GM23248 (cell line): Measurements from ENCODE around the gene ZEB2. TPM values are rescaled to one million over a fixed set of nuclear protein-coding genes. Genes with fewer than 3 reads are reported as not detected.

Experiments
- DNase-seq: peaks from one replicate; pipeline ENCODE4 v3.0.0-alpha.2; 2015
- H2AFZ ChIP-seq: fragments of 200-600 bp; sonication (generic); 2 replicates; pipeline ENCODE4 v1.6.1; 2016; ENCODE audit warnings: antibody characterized with exemption
- H3F3A ChIP-seq: fragments of 200-600 bp; sonication (generic); 2 replicates; pipeline ENCODE4 v1.6.1; 2016; ENCODE audit warnings: mild to moderate bottlenecking, antibody characterized with exemption, mixed run types; ENCODE audit not compliant: insufficient read depth
- H3K27ac ChIP-seq: fragments of 200-600 bp; sonication (generic); 2 replicates; pipeline ENCODE4 v1.5.1; 2016; ENCODE audit warnings: mild to moderate bottlenecking
- H3K27me3 ChIP-seq: fragments of 200-600 bp; sonication (generic); replicated peaks from 2 replicates; pipeline ENCODE4 v1.6.1; 2016; ENCODE audit warnings: mild to moderate bottlenecking; ENCODE audit not compliant: insufficient read depth
- H3K36me3 ChIP-seq: fragments of 200-600 bp; sonication (generic); 2 replicates; pipeline ENCODE4 v1.6.1; 2016; ENCODE audit warnings: low read depth, mild to moderate bottlenecking
- H3K4me1 ChIP-seq: fragments of 200-600 bp; sonication (generic); 2 replicates; pipeline ENCODE4 v1.6.1; 2016; ENCODE audit warnings: mild to moderate bottlenecking; ENCODE audit not compliant: insufficient read depth
- H3K4me2 ChIP-seq: fragments of 200-600 bp; sonication (generic); one replicate; pipeline ENCODE4 v1.6.1; 2016; ENCODE audit warnings: mild to moderate bottlenecking; ENCODE audit not compliant: unreplicated experiment
- H3K4me3 ChIP-seq: fragments of 200-600 bp; sonication (generic); 2 replicates; pipeline ENCODE4 v1.5.1; 2016; ENCODE audit warnings: mild to moderate bottlenecking
- H3K79me2 ChIP-seq: fragments of 200-600 bp; sonication (generic); 2 replicates; pipeline ENCODE4 v1.6.1; 2016; ENCODE audit warnings: mild to moderate bottlenecking; ENCODE audit not compliant: insufficient read depth
- H3K9ac ChIP-seq: fragments of 200-600 bp; sonication (generic); 2 replicates; pipeline ENCODE4 v1.6.1; 2016; ENCODE audit warnings: mild to moderate bottlenecking
- H3K9me2 ChIP-seq: fragments of 200-600 bp; sonication (generic); 2 replicates; pipeline ENCODE4 v1.6.1; 2016; ENCODE audit warnings: mixed run types, mild to moderate bottlenecking, moderate library complexity; ENCODE audit not compliant: insufficient read depth
- H3K9me3 ChIP-seq: fragments of 200-600 bp; sonication (generic); one replicate; pipeline ENCODE4 v1.6.1; 2017; ENCODE audit warnings: low read depth
- H4K20me1 ChIP-seq: fragments of 200-600 bp; sonication (generic); 2 replicates; pipeline ENCODE4 v1.6.0; 2016; ENCODE audit not compliant: insufficient read depth
- EZH2 ChIP-seq: fragments of 200-600 bp; sonication (generic); IDR thresholded peaks from 2 replicates; pipeline ENCODE4 v1.6.1; 2018; ENCODE audit warnings: antibody characterized with exemption, mild to moderate bottlenecking; ENCODE audit not compliant: insufficient read depth, poor library complexity, severe bottlenecking
- EZH2phosphoT487 ChIP-seq: fragments of 200-600 bp; sonication (generic); IDR thresholded peaks from 2 replicates; pipeline ENCODE4 v1.6.1; 2018; ENCODE audit warnings: antibody characterized with exemption, moderate library complexity, mild to moderate bottlenecking, low read depth; ENCODE audit not compliant: insufficient read depth
- WGBS, 2 experiments: methylation state at CpG; one replicate each; pipeline ENCODE4 v1.1.6; 2015 to 2017; ENCODE audit warnings: low lambda C conversion rate in 2 of 2, low coverage in 1 of 2; ENCODE audit errors: missing lambda C conversion rate in 2 of 2; 5-methylcytosine and 5-hydroxymethylcytosine counted together
- in situ Hi-C: fragments of 300-500 bp; cut with MboI; formaldehyde crosslinking; loops from 2 replicates; pipeline ENCODE4 v1.15.0; 2020
- polyA plus RNA-seq: library from polyadenylated mRNA; unstranded; fragments of >200 nt; fragmentation: Nextera tagmentation; extraction: Ambion mirVana; gene quantifications from 2 replicates; pipeline ENCODE4 v1.2.1, GENCODE V29; 2016
- total RNA-seq: library from RNA; depleted of rRNA; stranded (reverse); fragments of >200 nt; shearing (Covaris generic); gene quantifications from 2 replicates; pipeline ENCODE4 v1.2.3, GENCODE V29; 2014

ZEB2 gene
- total and polyA plus RNA-seq, 2 experiments from 2014 or later: 26.2 to 46.8 TPM

GRCh38 chr2:144481109-144481508 lies 38.8 kb downstream of the ZEB2 start:
- Histone ChIP-seq H3K9me3 (no peaks in the 10 kb centered on the region), H3K9me2 (no peaks in the 10 kb centered on the region), H2AFZ (no peak overlapping the region), H3K4me2 (peak overlapping the region; percentile 10), H3K27ac (peak overlapping the region; percentile 45), H4K20me1 (no peaks in the 10 kb centered on the region), H3K4me1 (peaks cover 58% of the 10 kb centered on the region), H3K4me3 (no peak overlapping the region), H3F3A (peaks cover 27% of the 10 kb centered on the region), H3K36me3 (no peaks in the 10 kb centered on the region; the same call in 1 of the 2 replicates), H3K9ac (no peak overlapping the region), H3K27me3 (no peaks in the 10 kb centered on the region), H3K79me2 (peaks cover 85% of the 10 kb centered on the region)
- no peak for DNase-seq
- 55 to 57% methylated on average over 6 of the region's 6 CpGs for WGBS, 2 experiments
- TF ChIP-seq EZH2 (no peak), EZH2phosphoT487 (no peak)
- in situ Hi-C loops: no loop called here

- H3K9ac ChIP-seq: no peak overlapping the region
- H3K27me3 ChIP-seq: no peaks in the 10 kb centered on the region
- H3K9me2 ChIP-seq: no peaks in the 10 kb centered on the region
- no peaks in the 10 kb centered on the region for H3K9me3 ChIP-seq
- H3K4me3 ChIP-seq: no peak overlapping the region
- H4K20me1 ChIP-seq: no peaks in the 10 kb centered on the region
- no peaks in the 10 kb centered on the region for H3K36me3 ChIP-seq
- in situ Hi-C loops: no loop called here
- 90 to 100% methylated on average over 1 of the region's 1 CpG for WGBS, 2 experiments
- peaks cover 64% of the 10 kb centered on the region for H3K4me1 ChIP-seq
- peaks cover 27% of the 10 kb centered on the region for H3F3A ChIP-seq
- H2AFZ ChIP-seq: no peak overlapping the region
- H3K27ac ChIP-seq: peak overlapping the region; percentile 45
- H3K79me2 ChIP-seq: peaks cover 85% of the 10 kb centered on the region
- DNase-seq: peak; percentile 69
- TF ChIP-seq EZH2phosphoT487 (no peak), EZH2 (no peak)
- peak overlapping the region; percentile 10 for H3K4me2 ChIP-seq
These were observed 39.6 kb downstream of the ZEB2 start for GRCh38 chr2:144480285-144480684.

- H3K79me2 ChIP-seq: peaks cover 85% of the 10 kb centered on the region
These were observed 40.3 kb downstream of the ZEB2 start for GRCh38 chr2:144479659-144480058.

GRCh38 chr2:144479138-144479537 lies 40.8 kb downstream of the ZEB2 start:
- H3K4me2 ChIP-seq: peak overlapping the region; percentile 63
- DNase-seq: peak; percentile 72
- no peaks in the 10 kb centered on the region for H3K9me3 ChIP-seq
- peaks cover 27% of the 10 kb centered on the region for H3F3A ChIP-seq
- peaks cover 64% of the 10 kb centered on the region for H3K4me1 ChIP-seq
- 29 to 32% methylated on average over 4 of the region's 4 CpGs for WGBS, 2 experiments
- H3K4me3 ChIP-seq: peak overlapping the region; percentile 30
- H3K36me3 ChIP-seq: no peaks in the 10 kb centered on the region
- H2AFZ ChIP-seq: no peak overlapping the region
- no peaks in the 10 kb centered on the region for H3K27me3 ChIP-seq
- H3K9me2 ChIP-seq: no peaks in the 10 kb centered on the region
- peak overlapping the region; percentile 41 for H3K27ac ChIP-seq
- no peak for TF ChIP-seq EZH2
- no peak for TF ChIP-seq EZH2phosphoT487
- H4K20me1 ChIP-seq: no peaks in the 10 kb centered on the region
- in situ Hi-C loops: no loop called here
- H3K9ac ChIP-seq: no peak overlapping the region
- H3K79me2 ChIP-seq: peaks cover 85% of the 10 kb centered on the region

More at GRCh38 chr2:144479659-144480058, 40.3 kb downstream of the ZEB2 start:
- Histone ChIP-seq H3K27ac (peak overlapping the region; percentile 45), H3K9me2 (no peaks in the 10 kb centered on the region), H4K20me1 (no peaks in the 10 kb centered on the region), H3K4me3 (no peak overlapping the region), H3K4me1 (peaks cover 64% of the 10 kb centered on the region), H3K9ac (no peak overlapping the region), H3K27me3 (no peaks in the 10 kb centered on the region), H3K36me3 (no peaks in the 10 kb centered on the region), H3K4me2 (no peak overlapping the region), H3K9me3 (no peaks in the 10 kb centered on the region), H2AFZ (no peak overlapping the region), H3F3A (peaks cover 27% of the 10 kb centered on the region)
- in situ Hi-C loops: no loop called here
- 34 to 45% methylated on average over 7 to 8 of the region's 8 CpGs for WGBS, 2 experiments
- TF ChIP-seq EZH2phosphoT487 (no peak), EZH2 (no peak)
- DNase-seq: no peak

- Histone ChIP-seq H3K36me3 (no peaks in the 10 kb centered on the region), H3K4me1 (peaks cover 64% of the 10 kb centered on the region), H3K9me2 (no peaks in the 10 kb centered on the region), H3K79me2 (peaks cover 85% of the 10 kb centered on the region), H3K9ac (peak overlapping the region; percentile 20; the same call in 1 of the 2 replicates), H3K4me3 (peak overlapping the region; percentile 52; the same call in 1 of the 2 replicates), H3K27ac (peak overlapping the region; percentile 41), H3K4me2 (peak overlapping the region; percentile 63), H3K9me3 (no peaks in the 10 kb centered on the region), H2AFZ (no peak overlapping the region), H3K27me3 (no peaks in the 10 kb centered on the region), H3F3A (peaks cover 27% of the 10 kb centered on the region), H4K20me1 (no peaks in the 10 kb centered on the region)
- DNase-seq: peak; percentile 52
- in situ Hi-C loops: no loop called here
- TF ChIP-seq EZH2phosphoT487: no peak
- no peak for TF ChIP-seq EZH2
- WGBS, 2 experiments: 29 to 46% methylated on average over 7 of the region's 7 CpGs
These were observed 42.0 kb downstream of the ZEB2 start for GRCh38 chr2:144477957-144478311.
